ENCODE data around the gene C2CD5.
A peak's percentile ranks its signal among the peaks of the same experiment; 100 is the strongest.

Gene C2CD5

DNA sequence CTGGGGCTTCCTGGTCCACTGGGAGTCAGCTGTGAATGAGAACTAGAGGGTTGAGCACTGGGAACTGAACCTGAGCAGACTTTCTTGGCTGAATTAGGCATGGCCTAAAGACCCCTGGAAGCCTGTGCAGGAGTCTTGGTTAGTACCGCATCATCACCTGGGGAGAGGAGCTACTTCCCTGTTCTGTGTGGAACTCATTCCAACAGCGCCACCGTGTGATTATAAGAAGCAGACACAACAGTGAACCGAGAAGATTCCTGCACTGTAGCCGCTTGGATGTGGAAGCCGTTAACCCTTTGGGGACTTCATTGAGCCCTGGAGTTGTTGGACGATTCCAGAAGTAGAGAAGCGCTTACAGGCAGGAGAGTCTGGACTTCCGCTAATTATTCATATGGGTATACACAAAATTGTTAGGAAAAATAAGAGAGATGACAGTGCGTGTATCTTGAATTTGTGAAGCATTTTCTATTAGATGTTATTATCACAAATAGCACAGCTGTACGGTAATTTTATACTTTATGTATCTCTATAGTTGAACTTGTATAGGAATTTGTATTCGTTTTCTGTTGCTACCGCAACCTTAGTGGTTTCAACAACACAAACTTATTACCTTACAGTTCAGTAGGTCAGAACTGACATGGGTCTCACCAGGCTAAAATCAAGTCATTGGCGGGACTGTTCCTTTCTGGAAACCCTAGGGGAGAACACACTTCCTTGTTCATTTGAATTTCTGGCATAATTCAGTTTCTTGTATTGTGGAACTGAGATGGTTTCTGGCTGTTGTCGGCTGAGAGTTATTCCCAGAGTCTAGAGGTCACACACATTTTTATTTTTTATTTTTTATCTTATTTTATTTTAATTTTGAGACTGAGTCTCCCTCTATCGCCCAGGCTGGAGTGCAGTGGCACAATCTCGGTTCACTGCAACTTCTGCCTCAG is 100.7 kb downstream of the C2CD5 start:
- Mint-ChIP-seq H3K27ac (no peak overlapping the region), H3K4me3 (no peak overlapping the region), H3K36me3 (ENCODE audit: low read depth) (no peaks in the 10 kb centered on the region), H3K4me1 (ENCODE audit: low read depth) (peaks cover 5% of the 10 kb centered on the region), H3K9me3 (no peaks in the 10 kb centered on the region), H3K27me3 (ENCODE audit: low read depth) (peaks cover 23% of the 10 kb centered on the region)
- peak; percentile 38 for DNase-seq (ENCODE audit: low spot score)

DNA sequence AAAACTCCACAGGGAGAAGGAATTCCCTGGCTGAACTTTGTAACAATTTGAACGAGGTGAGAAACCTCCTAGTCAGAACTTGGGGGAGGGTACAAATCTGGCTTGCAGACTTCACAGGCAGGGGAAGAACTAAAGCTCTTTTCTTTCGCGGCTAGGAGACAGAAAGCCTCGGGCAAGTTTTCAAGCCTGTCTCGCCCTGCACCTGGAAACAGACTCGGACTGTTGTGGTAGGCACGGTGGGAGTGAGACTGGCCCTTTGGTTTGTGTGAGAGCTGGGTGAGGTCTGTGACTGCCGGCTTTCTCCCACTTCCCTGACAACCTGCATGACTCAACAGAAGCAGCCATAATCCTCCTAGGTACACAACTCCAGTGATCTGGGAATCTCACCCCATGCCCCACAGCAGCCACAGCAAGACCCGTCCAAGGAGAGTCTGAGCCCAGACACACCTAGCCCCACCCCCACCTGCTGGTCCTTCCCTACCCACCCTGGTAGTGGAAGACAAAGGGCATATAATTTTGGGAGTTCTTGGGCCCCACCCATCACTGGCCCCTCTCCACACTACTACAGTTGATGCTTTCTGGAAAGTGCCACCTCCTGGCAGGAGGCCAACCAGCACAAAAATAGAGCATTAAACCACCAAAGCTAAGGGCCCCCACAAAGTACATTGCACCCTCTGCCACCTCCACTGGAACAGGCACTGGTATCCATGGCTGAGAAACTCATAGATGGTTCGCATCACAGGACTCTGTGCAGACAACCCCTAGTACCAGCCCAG is 107.1 kb downstream of the C2CD5 start:
- no peak for DNase-seq (ENCODE audit: low spot score)
- no peak overlapping the region for H3K4me3 Mint-ChIP-seq
- H3K4me1 Mint-ChIP-seq (ENCODE audit: low read depth), result peaks cover 5% of the 10 kb centered on the region
- peaks cover 35% of the 10 kb centered on the region for H3K27me3 Mint-ChIP-seq (ENCODE audit: low read depth)
- H3K27ac Mint-ChIP-seq, result no peak overlapping the region
- no peaks in the 10 kb centered on the region for H3K36me3 Mint-ChIP-seq (ENCODE audit: low read depth)
- H3K9me3 Mint-ChIP-seq, result no peaks in the 10 kb centered on the region

DNA sequence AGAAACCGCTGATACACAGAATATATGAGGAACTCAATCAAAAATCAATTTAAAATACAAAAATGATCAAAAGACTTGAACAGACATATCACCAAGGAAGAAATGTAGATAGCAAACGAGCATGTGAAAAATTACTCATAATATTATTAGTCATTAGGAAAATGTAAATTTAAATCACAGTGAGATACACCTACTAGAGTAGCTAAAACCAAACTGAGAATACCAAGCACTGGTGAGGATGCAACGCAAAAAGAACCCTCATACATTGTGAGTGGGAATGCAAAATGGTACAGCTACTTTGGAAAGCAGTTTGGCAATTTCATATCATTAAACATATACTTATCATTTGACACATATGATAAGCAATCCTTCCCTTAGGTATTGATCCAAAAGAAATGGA is 108.8 kb downstream of the C2CD5 start:
- no peaks in the 10 kb centered on the region for H3K36me3 Mint-ChIP-seq (ENCODE audit: low read depth)

DNA sequence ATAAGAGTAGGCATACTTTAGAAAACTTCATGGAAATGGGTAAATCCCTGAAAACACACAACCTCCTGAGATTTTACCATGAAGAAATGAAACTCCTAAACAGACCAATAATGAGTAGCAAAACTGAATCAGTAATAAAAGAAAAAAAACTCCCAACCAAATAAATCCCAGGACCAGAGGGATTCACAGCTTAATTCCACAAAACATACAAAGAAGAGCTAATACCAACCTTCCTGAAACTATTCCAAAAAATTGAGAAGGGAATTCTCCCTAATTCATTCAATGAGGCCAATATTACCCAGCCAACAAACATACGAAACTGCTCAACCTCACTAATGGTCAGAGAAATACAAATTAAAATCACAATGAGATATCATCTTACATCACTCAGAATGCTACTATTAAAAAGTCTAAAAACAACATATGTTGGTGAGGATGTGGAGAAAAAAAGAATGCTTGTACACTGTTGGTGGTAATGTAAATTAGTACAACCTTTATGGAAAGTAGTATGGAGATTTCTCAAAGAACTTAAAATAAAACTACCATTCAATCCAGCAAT is 112.6 kb downstream of the C2CD5 start:
- Mint-ChIP-seq H3K4me1 (ENCODE audit: low read depth) (peaks cover 6% of the 10 kb centered on the region), H3K9me3 (no peaks in the 10 kb centered on the region), H3K27me3 (ENCODE audit: low read depth) (peaks cover 13% of the 10 kb centered on the region), H3K36me3 (ENCODE audit: low read depth) (no peaks in the 10 kb centered on the region), H3K27ac (peak overlapping the region; percentile 66), H3K4me3 (peak overlapping the region; percentile 63)
- no peak for DNase-seq (ENCODE audit: low spot score)

More for the DNA sequence above, 108.8 kb downstream of the C2CD5 start:
- H3K27ac Mint-ChIP-seq, result no peak overlapping the region
- H3K4me1 Mint-ChIP-seq (ENCODE audit: low read depth), result peaks cover 10% of the 10 kb centered on the region
- no peaks in the 10 kb centered on the region for H3K9me3 Mint-ChIP-seq
- H3K27me3 Mint-ChIP-seq (ENCODE audit: low read depth), result peaks cover 24% of the 10 kb centered on the region
- no peak overlapping the region for H3K4me3 Mint-ChIP-seq
- DNase-seq (ENCODE audit: low spot score), result no peak

DNA sequence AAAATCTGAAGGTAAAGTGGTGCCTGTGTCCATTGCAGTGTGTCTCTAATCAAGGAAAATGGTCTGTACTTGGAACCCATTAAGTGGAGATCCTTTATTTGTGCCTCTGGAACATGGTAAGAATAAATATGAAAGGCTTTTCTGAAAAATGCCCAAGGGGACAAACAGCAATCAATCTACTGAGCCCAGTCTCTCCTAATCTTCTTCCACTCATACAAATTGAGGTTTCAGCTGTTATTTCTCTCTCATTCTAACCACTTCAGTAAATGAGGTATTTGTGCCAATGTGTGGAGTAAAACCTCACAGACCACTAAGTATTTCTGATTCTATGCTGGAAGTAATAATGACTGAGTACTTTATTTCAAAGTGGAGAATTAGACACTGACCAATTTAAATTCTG is 127.5 kb downstream of the C2CD5 start:
- H3K27me3 Mint-ChIP-seq (ENCODE audit: low read depth), result peaks cover 10% of the 10 kb centered on the region
- H3K4me3 Mint-ChIP-seq, result no peak overlapping the region
- DNase-seq (ENCODE audit: low spot score), result no peak
- H3K4me1 Mint-ChIP-seq (ENCODE audit: low read depth), result peaks cover 2% of the 10 kb centered on the region
- no peak overlapping the region for H3K27ac Mint-ChIP-seq
- no peaks in the 10 kb centered on the region for H3K9me3 Mint-ChIP-seq
- no peaks in the 10 kb centered on the region for H3K36me3 Mint-ChIP-seq (ENCODE audit: low read depth)

DNA sequence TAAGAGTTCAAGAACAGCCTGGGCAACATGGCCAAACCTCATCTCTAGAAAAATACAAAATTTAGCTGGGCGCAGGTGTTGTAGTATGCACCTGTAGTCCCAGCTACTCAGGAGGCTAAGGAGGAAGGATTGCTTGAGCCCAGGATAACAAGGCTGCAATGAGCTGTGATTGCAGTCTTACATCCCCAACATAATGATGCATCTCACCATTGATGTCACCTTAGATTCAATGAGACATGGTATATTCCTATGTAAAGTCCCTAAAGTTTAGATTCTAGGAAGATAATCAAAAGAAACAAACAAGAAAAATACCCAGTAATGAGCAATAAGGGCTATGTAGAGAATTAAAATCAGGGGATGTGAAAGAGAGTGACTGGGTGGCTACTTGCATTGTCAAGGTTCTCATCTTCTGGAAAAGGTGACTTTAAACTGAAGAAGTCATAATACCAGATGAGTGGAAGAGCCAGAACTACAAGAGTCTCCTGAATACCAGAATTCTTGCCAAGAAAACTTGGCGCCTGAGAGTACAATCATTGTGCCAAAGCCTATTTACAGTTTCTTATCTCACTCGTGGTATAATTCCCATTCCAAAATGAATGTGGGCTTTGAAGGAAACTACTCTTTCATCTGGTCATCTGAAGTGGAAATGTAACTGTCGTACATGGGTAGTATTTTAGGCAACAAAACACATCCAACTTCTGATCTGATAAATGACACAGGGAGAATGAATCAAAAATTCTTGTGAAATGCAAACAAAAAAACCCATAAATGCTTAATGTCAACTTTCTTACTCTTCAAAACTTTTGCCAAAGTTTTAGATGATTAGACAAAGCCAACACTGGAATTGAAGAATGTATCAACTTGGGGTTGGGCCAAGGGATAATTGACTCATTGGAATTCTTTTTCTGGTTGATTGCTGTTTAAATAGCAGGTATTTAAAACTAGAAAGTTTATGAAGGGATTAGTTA is 128.7 kb downstream of the C2CD5 start:
- no peak for DNase-seq (ENCODE audit: low spot score)
- Mint-ChIP-seq H3K27me3 (ENCODE audit: low read depth) (peaks cover 10% of the 10 kb centered on the region), H3K27ac (no peak overlapping the region), H3K4me3 (no peak overlapping the region), H3K4me1 (ENCODE audit: low read depth) (peaks cover 2% of the 10 kb centered on the region), H3K9me3 (no peaks in the 10 kb centered on the region), H3K36me3 (ENCODE audit: low read depth) (no peaks in the 10 kb centered on the region)

DNA sequence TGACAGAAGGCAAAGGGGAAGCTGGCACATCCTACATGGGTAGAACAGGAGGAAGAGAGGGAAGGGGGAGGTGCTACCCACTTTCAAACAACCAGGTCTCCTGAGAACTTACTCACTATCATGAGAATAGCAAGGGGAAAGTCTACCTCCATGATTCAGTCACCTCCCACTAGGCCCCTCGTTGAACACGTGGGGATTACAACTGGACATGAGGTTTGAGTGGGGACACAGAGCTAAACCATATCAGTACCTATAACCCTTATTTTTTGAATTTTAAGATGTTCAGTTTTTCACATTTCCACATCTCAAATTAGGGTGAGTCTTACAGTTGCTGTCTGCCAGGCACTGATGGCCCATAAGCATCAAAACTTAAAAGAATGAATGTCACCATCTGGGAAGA is 129.6 kb downstream of the C2CD5 start:
- H3K27me3 Mint-ChIP-seq (ENCODE audit: low read depth), result peaks cover 10% of the 10 kb centered on the region
- no peaks in the 10 kb centered on the region for H3K9me3 Mint-ChIP-seq
- no peak overlapping the region for H3K27ac Mint-ChIP-seq
- peaks cover 2% of the 10 kb centered on the region for H3K4me1 Mint-ChIP-seq (ENCODE audit: low read depth)
- DNase-seq (ENCODE audit: low spot score), result no peak
- H3K36me3 Mint-ChIP-seq (ENCODE audit: low read depth), result no peaks in the 10 kb centered on the region
- H3K4me3 Mint-ChIP-seq, result no peak overlapping the region

DNA sequence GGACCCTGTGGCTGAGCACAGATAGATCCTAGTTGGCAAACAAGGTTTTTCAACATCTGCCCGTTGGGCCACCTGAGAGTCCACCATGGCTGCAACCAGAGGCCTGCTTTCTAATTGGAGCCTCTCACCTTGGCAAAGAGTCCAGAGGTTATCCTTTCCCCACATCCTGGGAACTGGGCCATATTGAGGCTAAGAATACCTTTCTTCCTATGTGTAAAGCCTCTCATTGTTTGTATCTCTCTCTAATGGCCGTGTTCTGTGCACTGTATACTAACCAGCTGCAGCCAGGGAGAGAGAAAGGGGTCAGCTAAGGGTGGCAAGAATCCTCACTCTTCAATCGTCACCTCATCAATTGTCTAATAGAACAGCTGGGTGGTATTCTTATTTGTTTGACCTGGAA is 130.8 kb downstream of the C2CD5 start:
- no peaks in the 10 kb centered on the region for H3K36me3 Mint-ChIP-seq (ENCODE audit: low read depth)
- peaks cover 11% of the 10 kb centered on the region for H3K4me1 Mint-ChIP-seq (ENCODE audit: low read depth)
- H3K27me3 Mint-ChIP-seq (ENCODE audit: low read depth), result peaks cover 10% of the 10 kb centered on the region
- DNase-seq (ENCODE audit: low spot score), result no peak
- H3K4me3 Mint-ChIP-seq, result no peak overlapping the region
- H3K27ac Mint-ChIP-seq, result no peak overlapping the region
- no peaks in the 10 kb centered on the region for H3K9me3 Mint-ChIP-seq

DNA sequence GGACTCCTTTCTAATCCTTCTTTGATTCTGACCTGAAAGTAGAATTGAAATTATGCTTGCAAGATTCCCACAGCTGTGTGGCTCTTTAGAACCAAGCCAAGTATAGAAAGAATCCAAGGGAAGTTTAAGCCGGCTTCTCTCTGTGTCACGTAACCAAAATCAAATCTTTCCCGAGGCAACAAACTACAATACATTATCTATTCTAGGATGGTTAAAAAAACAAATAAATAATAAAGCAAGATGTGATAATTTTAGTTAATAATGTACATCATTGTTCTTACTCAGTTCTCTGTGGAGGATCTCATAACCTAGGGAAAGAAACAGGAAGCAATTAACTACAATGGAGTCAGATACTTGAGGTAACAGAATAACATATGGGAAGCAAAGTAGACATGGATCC is 131.8 kb downstream of the C2CD5 start:
- DNase-seq (ENCODE audit: low spot score), result no peak
- H3K36me3 Mint-ChIP-seq (ENCODE audit: low read depth), result no peaks in the 10 kb centered on the region
- H3K27ac Mint-ChIP-seq, result no peak overlapping the region
- H3K27me3 Mint-ChIP-seq (ENCODE audit: low read depth), result peaks cover 10% of the 10 kb centered on the region
- no peaks in the 10 kb centered on the region for H3K9me3 Mint-ChIP-seq
- H3K4me1 Mint-ChIP-seq (ENCODE audit: low read depth), result peaks cover 10% of the 10 kb centered on the region
- no peak overlapping the region for H3K4me3 Mint-ChIP-seq

DNA sequence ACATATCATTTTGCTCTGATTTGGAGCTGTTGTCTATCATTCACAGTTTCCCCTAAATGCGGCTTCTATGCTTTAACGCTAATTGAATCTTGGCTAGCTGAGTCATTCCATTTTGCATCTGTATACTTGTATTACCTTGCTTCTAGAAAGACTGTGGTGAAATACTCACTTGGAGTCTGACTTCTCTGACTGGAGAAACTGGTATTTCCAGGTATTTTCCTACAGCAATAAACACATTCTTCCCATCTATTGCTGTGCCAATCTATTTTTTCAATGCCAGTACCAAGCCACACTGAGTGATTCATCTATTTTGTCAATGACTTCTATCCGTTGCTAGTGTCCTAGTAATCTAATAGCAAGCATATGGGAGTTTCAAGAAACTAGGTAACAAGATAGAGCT is 133.9 kb downstream of the C2CD5 start:
- H3K4me3 Mint-ChIP-seq, result no peak overlapping the region
- no peak for DNase-seq (ENCODE audit: low spot score)
- peaks cover 10% of the 10 kb centered on the region for H3K4me1 Mint-ChIP-seq (ENCODE audit: low read depth)
- no peaks in the 10 kb centered on the region for H3K9me3 Mint-ChIP-seq
- H3K27ac Mint-ChIP-seq, result no peak overlapping the region
- H3K36me3 Mint-ChIP-seq (ENCODE audit: low read depth), result no peaks in the 10 kb centered on the region
- H3K27me3 Mint-ChIP-seq (ENCODE audit: low read depth), result no peaks in the 10 kb centered on the region

DNA sequence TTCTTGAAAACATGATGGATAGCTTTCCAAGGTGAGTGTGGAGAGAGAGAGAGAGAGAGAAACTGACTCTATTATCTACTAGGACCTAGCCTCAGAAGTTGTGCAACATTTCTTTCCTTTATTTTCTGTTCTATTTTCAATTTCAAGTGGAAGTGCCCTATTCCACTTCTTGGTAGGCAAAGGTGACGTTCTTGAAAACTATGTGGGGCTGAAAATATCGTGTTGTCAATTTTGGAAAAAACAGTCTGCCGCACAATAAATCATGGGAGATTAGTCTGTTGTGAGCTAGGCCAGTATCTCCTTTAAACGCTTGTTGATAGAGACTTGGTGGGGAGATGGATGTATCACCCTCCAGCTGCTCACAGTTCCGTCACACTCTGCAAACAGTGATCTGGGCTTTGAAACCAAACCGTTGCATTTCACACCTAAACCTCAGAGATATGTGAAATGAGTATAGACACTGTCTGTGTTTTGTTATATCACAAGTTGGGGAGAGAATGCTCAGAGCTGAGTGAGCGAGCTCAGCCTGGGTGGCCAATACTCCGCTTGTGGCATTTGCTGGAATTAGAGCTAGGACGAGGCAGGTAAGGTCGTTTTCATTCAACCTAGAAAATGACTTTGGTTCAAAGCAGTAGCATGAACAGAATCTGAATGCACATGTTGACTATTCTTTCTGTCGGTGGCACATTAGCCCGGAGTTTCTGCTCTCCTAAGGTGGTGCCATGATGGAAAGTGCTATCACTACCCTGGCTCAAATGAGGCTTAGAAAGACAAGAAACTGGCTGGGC is 134.8 kb downstream of the C2CD5 start:
- H3K4me3 Mint-ChIP-seq, result peak overlapping the region; percentile 11
- DNase-seq (ENCODE audit: low spot score), result peak; percentile 41
- H3K27ac Mint-ChIP-seq, result peak overlapping the region; percentile 37
- peaks cover 10% of the 10 kb centered on the region for H3K4me1 Mint-ChIP-seq (ENCODE audit: low read depth)
- no peaks in the 10 kb centered on the region for H3K9me3 Mint-ChIP-seq
- H3K27me3 Mint-ChIP-seq (ENCODE audit: low read depth), result no peaks in the 10 kb centered on the region
- no peaks in the 10 kb centered on the region for H3K36me3 Mint-ChIP-seq (ENCODE audit: low read depth)

DNA sequence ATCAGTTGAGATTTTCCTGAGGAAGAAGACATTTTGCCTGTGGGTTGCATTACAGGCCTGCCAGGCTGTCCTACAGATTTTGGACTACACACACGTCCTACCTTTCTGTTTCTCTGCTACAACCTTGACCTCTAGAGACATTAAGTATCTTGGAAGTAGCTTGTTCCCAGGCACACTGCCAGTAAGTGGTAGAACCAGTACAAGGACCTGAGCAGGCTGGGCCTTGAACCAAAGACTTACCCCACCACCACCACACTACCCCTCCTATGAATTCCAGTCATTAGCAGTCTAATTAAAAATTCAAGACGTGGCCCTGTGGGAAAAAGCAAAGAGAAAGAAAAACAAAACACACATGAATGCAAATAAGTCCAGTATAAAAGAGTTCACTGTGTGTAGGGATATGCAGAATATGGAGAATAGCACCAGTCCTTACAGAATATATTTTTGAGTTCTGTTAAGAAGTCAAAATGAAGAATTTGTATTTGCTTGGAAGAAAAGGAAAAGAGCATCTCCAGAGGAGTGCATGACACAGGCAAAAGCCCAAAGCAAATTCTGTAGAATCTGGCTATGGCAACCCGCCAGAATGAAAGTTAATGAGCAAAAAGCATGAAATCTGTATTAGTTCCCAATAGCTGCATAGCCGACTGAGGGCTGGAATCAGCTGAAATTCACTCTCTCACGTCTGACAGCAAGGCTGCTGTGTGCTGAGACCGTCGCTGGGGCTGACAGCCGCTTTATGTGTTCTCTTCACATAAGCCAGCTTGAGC is 135.5 kb downstream of the C2CD5 start:
- no peaks in the 10 kb centered on the region for H3K9me3 Mint-ChIP-seq
- peak overlapping the region; percentile 11 for H3K4me3 Mint-ChIP-seq
- H3K36me3 Mint-ChIP-seq (ENCODE audit: low read depth), result no peaks in the 10 kb centered on the region
- no peaks in the 10 kb centered on the region for H3K27me3 Mint-ChIP-seq (ENCODE audit: low read depth)
- peaks cover 10% of the 10 kb centered on the region for H3K4me1 Mint-ChIP-seq (ENCODE audit: low read depth)
- DNase-seq (ENCODE audit: low spot score), result no peak
- H3K27ac Mint-ChIP-seq, result no peak overlapping the region
